ENCODE data around the gene FITM2.
"Not testable (repeated sequence)": the region's sequence is repeated elsewhere in the genome, so short reads cannot be mapped to it uniquely, and the experiment has no call there.

Gene FITM2

GRCh38 chr20:44331201-44331600 lies 20.2 kb upstream of the FITM2 start:
- no peak for DNase-seq

- no peak for DNase-seq
Observed at GRCh38 chr20:44328428-44328827, 17.4 kb upstream of the FITM2 start.

- not testable (repeated sequence) for DNase-seq
Observed at GRCh38 chr20:44327748-44328147, 16.7 kb upstream of the FITM2 start.

DNA sequence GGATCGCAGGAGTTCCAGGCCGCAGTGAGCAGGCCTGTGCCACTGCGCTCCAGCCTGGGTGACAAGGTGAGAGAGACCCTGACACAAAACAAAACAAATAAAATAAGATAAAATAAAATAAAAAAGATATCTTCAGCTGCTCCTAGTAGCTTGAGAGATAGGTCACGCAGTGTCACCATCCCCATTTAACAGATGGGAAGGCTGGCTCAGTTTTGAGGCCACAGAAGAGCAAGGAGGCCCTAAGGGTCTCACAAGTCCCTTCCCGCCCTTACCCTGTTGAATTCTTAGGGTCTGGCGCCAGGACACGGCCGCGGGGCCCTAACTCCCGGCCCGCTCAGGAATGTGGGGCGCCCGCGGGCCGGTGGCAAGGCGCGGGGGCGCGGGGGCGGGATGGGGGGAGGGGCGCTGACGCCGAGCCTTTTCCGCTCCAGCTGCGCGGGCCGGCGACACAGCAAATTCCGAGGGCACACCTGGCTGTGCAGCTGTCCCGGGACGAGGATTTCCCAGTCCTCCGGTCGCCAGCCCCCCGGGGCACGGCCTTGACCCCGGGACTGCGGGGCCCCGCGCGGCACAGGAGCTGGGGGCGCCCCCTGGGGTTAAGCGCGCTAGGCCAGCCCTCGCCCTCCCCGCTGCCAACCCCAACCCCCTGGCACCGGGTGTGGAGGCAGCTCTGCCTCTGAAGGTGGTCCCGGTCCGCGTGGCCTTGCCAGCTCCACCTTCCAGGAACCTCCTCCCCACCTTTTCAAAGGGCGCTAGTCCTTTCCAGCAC lies 15.6 kb upstream of the FITM2 start:
- DNase-seq: no peak

DNA sequence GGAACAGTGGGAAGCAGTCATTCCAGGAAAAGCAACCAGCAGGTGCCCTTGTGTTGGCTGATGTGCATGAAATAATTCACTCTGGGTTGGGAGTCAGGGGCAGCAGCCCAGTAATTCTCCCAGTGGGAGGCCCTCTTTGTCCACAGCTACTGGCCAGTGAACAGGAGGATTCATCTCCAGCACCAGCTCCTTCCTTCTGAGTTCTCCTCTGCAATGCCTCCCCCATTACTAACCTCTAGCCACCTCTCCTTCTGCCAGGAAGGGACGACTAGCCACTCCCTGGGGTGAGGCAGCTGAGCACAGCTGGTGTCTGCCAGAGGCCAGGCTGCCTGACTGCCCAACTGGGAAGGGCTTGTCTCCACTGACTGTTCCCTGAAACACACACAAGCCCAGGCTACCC lies 13.3 kb upstream of the FITM2 start:
- no peak for DNase-seq

DNA sequence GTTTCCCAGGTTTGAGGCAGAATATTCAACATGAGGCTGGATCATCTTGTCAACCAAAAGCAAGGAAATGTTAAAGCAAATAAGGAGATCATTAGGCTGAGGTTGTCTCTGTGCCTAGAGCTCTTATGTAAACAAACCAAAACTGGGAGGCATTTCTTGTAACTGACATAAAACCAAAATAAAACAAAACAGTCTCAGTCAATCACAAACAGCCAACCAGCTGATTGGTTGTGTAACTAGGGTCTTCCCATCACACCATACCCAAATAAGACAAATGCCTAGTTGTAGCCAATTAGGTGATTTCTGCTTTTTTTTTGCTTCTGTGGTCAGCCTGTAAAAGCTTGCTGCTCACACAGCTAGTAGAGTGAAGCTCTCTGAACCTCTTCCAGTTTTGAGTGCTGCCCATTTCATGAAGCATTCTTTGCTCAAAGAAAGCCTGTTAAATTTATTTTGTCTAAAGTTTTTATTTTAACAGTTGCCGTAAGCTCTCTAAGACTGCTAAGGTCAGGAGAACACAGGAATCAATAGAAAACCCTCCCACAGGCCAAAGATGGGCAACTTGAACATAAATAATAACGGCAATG lies 8.9 kb upstream of the FITM2 start:
- no peak for DNase-seq

GRCh38 chr20:44314870-44315269 lies 3.9 kb upstream of the FITM2 start:
- DNase-seq: no peak

- no peak for DNase-seq
Observed at GRCh38 chr20:44309763-44310663, 989 bp downstream of the FITM2 start.

DNA sequence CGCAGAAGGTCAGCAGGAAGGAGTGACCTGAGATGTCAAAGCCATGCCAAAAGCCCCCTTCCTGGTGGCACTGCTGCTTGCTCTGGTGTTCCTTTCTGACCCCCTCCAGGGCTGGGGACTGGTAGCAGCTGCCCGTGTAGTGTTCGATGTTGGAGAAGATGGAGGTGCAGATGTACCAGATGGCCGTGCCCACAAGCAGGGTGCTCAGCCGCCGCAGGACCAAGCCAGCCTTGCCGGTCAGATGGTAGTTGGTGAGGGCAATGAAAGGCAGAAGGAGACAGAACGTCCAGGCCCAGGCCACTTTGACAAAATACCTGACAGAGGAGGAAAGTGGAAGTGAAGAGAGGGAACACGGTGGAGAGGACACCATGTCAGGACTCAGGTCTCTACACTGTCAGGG lies 4.1 kb downstream of the FITM2 start:
- no peak for DNase-seq

- no peak for DNase-seq
Observed at GRCh38 chr20:44304383-44304782, 6.6 kb downstream of the FITM2 start.

GRCh38 chr20:44302736-44303135 lies 8.3 kb downstream of the FITM2 start:
- DNase-seq: no peak

DNA sequence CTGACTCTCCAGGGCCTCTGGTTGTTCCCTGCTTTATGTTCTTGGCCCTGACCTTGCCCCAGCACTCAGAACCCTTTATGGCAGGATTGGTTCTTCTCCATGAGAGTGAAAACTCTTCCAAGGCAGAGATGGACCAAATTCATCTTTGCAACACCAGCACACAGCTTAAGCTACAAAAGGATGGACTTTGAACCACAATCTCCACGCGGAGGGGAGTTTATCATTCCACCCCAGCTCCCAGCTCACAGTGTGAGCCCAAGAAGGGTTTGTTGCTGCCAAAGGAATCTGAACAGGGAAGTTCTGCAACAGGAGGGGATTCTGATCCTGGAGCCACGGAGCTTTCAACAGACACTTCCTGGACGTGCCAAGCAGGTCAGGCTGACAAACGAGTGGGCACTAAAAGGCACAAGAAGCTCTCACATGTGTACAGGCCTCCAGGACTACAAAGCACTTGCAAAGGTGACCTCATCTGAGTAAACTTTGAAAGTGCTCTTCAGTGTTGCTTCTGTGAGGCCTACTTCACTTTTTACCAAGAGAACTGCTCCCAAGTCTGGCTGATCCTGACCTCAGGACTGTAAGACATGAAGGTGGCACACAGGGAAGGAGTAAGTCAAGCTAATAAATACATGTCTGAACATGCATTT lies 8.9 kb downstream of the FITM2 start:
- no peak for DNase-seq

- no peak for DNase-seq
Observed at GRCh38 chr20:44301285-44301684, 9.7 kb downstream of the FITM2 start.

DNA sequence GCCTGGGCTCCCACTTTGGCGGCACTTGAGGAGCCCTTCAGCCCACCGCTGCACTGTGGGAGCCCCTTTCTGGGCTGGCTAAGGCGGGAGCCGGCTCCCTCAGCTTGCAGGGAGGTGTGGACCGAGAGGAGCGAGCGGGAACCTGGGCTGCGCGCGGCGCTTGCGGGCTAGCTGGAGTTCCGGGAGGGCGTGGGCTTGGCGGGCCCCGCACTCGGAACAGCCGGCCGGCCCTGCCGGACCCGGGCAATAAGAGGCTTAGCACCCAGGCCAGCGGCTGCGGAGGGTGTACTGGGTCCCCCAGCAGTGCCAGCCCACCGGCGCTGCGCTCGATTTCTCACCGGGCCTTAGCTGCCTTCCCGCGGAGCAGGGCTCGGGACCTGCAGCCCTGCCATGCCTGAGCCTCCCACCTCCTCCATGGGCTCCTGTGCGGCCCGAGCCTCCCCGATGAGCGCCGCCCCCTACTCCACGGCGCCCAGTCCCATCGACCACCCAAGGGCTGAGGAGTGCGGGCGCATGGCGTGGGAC lies 11.9 kb downstream of the FITM2 start:
- DNase-seq: not testable (repeated sequence)

DNA sequence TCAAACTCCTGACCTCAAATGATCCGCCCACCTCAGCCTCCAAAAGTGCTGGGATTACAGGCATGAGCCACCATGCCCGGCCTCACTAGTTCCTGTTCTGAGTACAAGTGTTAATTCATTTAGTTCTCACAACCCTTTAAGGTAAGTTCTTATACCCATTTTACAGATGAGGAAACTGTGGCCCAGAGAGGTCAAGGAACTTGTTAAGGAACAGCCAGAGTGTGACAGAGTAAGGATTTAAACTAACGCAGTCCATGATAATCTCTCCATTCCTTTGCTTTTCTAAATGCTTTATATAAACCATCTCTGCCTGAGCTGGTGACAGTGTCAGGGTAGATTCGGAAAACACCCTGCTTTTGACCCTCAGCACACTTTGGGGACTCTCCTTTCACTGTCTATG lies 13.3 kb downstream of the FITM2 start:
- no peak for DNase-seq

DNA sequence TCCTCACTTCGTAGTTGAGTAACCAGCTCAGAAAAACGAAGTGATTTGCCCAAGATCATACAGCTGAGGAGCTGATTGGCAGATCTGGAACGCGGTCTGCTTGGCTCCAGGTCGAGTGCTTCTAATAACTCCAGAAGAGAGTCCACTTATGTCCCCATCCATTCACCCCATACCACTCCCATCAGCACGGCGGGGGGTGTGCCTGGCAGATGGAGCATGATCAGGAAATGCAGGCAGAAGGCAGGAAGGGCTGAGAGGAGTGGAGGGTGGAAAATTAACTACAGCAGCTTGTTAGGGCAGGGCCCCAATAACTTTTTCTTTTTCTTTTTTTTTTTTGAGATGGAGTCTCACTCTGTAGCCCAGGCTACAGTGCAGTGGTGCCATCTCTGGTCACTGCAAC lies 15.0 kb downstream of the FITM2 start:
- no peak for DNase-seq

GRCh38 chr20:44291754-44292153 lies 19.2 kb downstream of the FITM2 start:
- DNase-seq: no peak

DNA sequence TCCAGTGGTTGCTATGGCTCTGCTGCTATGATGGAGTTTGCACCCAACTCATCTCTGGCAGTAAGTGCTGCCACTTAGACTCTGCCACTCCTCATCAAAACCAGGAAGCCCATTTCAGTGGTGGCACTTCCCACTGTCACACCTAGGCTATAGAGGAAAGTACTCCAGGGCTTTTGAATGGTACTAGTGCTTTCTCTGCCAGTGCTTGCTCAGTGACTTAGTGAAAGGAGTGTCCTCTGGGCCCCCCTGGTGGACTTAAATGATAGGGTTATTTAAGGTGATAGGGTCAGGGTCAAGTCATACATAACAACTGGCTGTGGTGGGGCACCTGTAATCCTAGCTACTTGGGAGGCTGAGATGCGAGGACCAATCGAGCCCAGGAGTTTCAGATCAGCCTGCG lies 22.8 kb downstream of the FITM2 start:
- DNase-seq: no peak

DNA sequence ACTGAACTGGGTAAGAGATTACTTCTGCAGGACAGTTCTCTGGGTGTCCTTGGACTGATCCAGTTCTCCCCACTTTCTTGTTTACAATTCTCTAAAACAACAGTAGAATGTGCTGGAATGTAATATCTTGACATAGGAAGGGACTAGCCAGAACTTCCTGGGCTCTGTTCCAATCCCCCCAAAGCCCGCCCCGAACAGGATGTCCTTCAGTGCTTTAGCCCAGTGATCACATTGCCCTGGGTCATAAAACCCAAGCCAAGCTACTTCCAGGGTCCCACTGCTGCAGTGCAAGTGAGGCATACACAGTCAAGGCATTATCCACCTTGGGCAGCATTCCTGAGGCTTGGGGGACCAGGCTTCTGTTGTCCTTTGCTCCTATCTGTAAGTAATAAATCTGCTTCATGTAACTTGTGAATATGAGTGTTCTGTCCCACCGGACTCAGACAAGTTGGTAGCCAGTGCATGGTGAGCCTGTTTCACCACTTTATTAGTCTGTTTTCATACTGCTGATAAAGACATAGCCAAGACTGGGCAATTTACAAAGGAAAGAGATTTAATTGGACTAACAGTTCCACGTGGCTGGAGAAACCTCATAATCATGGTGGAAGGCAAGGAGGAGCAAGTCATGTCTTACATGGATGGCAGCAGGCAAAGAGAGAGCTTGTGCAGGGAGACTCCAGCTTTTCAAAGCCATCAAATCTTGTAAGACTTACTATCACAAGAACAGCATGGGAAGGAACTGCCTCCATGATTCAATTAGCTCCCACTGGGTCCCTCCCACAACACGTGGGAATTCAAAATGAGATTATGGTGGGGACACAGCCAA lies 23.5 kb downstream of the FITM2 start:
- no peak for DNase-seq

- no peak for DNase-seq
Observed at GRCh38 chr20:44284032-44284431, 27.0 kb downstream of the FITM2 start.

DNA sequence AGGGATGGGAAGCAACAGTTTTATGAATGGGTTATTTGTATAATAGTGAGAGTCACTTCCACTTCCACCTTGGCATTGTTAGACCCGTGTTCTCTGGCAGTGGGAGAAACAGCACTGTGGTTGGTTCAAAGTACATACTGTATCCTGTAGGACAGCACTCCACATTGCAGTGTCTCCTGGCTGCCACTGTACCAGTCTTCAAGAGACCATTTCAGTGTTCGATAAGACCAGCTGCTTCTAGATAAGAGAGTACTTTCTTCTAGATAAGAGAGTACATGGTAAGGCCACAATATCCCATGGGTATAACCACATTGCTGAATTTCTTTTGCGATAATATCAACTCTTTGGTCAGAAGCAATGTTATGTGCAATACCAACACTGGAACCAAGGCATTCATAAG lies 28.8 kb downstream of the FITM2 start:
- DNase-seq: no peak

DNA sequence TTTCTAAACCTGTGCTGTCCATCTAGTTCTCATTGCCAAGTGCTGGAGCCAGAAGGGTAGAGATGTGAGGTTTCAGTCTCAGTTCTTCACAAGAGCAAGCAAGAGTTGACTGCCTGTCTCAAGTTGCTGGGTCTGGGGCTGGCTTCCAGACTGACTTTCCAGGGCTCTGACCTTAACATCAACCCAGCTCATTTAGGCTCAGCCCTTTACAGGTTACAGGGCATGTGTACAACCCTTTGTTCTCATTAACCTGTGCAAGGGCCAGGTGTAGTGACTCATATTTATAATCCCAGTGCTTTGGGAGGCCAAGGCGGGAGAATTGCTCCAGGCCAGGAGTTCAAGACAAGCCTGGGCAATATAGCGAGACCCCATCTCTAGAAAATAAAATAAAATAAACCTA lies 30.6 kb downstream of the FITM2 start:
- DNase-seq: no peak
